Activated CD4-positive, alpha-beta T cell treated with anti-CD3 and anti-CD28 coated beads, Interleukin-2, amount 50 U/mL, for 48 hours (primary cell): ENCODE results near the gene ACSS1.
A peak's percentile ranks its signal among the peaks of the same experiment; 100 is the strongest.

ENCODE experiments used
- DNase-seq, 2 experiments: peaks; one replicate each; pipeline ENCODE4 v3.0.0-alpha.2; 2020

Gene ACSS1

DNA sequence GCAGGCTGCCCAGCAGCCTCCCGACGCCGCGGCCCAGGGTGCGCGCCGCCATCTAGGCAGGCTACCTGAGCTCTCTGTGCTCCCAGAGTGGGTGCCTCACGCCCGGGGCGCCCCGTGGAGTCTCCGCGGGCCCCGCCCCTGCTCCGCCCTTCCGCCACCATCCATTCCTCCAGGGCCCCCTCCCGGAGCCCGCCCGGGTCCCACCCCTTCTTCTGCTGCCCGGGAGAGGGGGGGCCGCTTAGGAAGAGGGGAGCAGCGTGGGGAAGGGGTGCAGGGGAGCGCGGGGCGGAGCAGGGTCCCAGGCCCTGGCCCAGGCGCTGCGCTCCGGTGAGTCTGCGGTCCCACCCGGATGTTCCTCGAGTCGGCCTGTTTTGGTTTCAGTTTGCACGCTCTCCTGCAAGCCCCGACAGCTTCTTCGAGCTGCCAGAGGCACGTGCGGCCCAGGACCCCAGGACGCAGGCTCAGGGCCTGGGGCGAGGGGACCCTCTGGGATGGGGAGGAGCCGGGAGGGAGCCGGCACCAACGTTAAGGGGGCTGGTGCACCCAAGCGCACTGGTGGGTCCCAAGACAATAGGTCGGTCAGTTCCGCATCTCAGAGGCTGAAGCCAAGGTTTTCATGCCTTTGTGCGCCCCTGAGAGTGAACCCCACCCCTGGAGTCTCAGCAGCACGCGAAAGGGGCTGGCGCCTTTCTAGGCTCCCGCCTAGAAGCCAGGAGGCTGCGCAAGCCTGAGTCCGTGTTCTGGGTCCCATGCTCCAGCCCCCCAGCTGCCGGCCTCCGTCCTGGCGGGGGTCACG lies at the start of gene ACSS1:
Gene ACSS1 (minus strand): TSS at position 89 of the 796 bp plus-strand sequence. CDS start 37 bp downstream, at position 52.
- DNase-seq = peak; percentile 67 to 74

DNA sequence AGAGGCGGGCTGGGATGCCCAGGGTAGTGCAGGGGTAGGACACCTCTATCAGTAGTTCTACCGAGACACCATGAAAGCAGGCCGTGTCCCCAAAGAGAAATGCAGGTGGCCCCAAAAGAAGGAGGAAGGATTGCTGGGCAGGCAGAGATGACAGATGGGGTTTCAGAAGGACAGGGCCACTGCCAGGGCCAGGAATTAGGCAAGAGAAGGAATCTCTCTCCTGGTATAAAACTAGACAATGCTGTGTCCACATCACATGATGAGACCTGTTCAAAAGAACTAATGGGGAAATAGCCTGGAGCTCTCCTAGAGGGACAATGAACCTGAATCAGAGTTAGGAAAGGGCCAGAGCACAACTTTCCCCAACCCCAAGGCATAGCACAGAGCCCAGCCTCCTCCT lies 45.6 kb upstream of the ACSS1 start:
- no peak for DNase-seq

DNA sequence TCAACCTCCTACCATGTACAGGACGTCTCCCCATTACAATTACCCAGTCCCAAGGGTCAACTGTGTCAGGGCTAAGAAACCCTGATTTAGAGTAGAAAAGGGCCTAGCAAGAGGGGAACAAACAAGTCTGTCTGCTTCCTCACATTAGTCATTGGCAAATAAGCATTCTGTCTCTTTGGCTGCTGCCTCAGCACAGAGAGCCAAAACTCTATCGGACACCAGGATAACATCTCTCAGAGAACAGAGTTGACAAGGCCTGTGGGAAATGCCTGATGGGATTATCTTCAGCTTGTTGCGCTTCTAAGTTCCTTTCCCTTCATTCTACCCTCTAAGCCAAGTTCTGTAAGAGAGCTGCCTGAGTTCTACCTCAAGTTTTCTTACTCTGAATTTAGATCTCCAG lies 43.0 kb upstream of the ACSS1 start:
- no peak for DNase-seq

DNA sequence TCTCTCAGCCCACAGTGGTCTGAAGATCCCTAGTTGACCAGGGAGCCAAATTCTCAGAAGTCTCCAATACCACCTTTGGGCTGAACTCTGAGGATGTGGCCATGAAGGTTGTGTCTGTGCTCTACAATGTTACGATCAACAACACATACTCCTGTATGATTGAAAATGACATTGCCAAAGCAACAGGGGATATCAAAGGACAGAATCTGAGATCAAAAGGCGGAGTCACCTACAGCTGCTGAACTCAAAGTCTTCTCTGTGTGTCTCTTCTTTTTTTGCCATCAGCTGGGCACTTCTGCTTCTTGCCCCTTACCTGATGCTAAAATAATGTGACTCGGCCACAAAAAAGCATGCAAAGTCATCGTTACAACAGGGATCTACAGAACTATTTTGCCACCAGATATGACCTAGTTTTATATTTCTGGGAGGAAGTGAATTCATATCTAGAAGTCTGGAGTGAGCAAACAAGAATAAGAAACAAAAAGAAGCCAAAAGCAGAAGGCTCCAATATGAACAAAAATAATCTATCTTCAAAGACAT lies 41.7 kb upstream of the ACSS1 start:
- DNase-seq = no peak

DNA sequence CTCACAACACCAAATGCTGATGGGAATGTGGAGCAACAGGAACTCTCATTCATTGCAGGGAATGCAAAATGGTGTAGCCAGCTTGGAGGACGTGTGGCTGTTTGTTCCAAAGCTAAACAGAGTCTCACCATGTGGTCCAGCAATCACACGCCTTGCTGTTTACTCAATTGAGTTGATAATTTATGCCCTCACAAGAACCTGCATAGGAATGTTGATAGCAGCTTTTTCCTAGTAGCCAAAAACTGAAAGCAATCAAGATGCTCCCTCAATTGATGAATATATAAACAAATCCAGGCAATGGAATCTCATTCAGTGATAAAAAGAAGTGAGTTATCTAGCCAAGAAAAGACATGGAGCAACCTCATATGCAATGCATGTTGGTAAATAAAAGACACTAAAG lies 39.6 kb upstream of the ACSS1 start:
- DNase-seq = no peak

DNA sequence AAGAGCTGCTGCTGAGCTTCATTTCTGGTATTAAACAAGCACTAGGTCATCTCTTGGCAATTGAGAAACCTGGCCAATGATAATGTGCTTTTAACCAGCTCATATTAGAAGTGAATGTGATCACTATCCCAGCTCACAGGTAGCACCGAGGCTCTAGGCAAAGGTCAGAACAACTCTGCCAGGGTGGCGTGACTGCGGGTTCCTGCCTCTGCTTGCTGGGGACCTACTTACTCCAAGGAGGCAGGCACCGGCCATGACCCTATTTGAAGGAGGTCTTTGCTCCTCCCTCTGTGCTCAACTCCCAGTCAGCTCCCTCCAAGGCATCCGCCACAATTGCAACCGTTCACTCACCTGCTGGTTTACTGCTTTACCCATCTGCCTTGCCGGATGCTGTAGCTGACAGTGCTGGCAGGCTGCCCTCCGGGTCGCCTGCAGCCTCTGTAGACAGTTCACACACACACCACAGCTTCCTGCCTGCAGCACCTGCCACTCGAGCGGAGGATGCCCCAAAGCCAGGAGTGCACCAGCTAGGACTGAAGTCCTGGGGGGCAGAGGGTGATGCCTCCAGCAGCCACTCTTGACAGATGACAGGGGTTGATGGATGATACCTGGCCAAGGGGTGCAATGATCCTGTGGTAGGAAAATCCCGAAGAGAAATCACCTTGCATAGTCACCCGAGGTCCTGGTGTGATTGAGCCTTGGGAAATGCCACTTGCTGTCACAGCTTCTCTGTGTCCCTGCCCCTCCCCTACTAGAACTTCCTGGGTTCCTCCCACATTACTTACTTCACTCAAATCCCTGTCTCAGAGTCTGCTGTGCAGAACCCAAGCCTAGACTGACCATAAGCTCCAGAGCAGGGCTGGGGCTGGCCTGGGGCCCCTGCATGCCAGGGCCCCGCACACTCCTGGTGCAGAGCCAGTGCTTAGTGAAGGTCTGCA lies 32.8 kb upstream of the ACSS1 start:
- DNase-seq = peak in 1 of 2 experiments; percentile 24

DNA sequence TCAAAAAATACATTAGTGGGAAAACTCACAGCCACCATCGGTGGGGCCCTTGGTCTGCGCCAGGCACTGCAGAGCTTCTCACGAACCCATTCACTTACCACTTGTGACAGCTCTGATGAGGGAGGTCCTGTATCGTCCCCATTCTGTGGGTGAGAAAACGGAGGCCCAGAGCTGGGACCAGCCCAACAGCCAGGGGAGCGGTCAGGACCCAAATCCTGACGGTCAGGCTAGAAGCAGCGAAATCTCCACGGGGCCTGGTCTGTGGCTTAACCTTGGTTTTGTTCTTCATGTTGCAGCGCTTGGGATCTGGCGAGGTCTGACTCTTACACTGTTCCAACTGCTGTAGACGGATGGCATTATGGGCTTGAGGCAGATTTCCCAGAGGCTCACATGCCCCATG lies 31.7 kb upstream of the ACSS1 start:
- no peak for DNase-seq

DNA sequence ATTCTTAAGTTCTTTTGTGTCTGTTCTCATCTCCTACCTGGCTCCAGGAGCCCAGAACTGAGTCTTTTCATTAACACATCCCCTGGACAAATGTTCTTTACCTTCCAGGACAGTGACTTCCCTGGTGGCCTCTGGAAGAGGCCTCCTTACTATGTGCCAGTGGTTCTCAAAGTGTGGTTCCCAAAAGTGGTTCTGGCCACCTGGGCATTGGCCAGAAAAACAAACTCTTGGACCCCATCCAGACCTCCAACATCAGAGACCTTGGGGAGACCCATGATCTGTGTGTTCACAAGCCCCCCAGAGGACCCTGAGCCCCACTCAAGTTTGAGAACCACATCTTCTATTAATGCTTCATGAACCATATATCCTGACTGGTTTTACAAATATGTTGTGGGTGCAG lies 31.2 kb upstream of the ACSS1 start:
- DNase-seq = no peak

DNA sequence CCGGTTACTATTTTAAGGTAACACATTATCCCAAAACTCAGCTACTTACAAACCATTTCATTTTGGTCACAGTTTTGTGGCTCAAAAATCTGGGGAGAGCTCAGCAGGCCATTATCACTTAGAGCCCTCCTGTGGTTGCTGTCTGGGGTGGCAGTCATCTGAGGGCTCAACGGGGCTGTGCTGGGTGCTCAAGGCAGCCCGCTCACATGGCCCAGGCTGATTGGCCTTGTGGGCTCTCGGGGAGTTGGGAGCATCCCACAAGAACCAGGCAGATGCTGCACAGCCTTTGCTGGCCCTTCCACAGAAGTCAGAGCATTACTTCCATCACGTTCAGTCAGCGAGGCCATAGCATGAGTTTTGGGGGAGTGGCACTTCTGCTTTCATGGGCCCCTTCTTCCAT lies 30.3 kb upstream of the ACSS1 start:
- no peak for DNase-seq

DNA sequence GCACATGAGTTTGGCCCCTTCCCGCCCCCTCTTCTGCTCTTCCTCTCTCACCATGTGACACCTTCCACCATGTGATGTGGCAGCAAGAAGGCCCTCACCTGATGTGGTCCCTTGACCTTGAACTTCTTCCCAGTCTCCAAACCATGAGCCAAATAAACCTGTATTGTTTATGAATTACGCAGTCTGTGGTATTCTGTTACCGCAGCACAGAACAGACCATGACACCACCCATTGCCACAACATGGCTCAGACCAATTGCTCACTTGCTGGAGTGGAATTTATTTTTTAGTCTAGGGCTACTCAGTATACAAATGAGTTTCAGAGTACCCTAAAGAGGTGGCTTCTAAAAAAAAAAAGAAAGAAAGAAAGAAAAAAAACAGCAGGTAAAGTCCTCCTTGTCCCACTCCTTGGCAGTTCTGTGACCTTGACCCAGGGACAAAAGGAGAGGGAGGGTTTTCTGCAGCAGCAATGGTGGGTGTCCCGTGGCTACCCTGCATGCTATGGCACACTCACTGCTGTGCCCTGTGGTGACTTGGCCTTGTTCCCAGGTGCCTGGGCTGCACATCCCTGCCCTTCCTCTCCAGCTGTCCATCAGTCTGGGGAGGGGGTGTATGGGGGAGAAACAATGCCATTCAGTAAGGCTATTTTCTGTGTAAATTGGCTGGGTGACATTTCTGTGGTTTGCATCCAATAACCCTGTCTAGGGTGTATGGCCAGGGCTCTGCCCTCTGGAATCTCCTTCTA lies 29.4 kb upstream of the ACSS1 start:
- no peak for DNase-seq

DNA sequence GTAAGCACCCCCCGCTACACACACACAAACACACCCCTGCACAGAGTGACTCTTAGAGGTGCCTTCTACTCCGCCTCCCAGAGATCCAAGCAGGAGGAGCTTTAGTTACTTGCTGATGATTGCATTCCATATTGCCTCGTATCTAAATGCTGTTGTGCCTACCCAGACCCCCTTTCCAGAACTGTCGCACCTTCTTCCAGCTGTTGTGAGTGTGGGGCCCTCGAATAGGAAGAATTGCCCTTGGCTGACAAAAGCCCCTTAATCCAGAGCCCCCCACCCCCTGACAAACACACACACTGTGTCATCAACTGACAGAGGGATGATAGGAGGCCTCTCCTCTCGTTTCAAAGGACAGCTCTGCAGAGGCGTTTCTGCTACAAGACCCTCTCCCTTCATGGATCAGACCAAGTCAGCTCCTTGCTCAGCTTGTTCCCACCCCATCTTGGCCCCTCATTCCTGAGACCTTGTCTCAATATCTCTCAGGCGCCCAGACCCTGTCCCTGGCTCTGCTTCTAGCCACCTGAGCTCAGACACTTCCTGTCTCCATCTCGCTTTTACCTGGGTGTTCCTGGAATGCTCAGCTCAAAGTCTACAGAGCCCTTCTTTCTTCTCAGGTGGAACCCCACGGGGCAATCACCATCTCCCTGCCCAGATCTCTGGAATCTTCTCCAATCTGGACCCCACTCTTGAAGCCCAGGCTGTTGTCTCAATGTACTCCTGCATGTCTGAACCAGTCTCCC lies 28.0 kb upstream of the ACSS1 start:
- DNase-seq = no peak

DNA sequence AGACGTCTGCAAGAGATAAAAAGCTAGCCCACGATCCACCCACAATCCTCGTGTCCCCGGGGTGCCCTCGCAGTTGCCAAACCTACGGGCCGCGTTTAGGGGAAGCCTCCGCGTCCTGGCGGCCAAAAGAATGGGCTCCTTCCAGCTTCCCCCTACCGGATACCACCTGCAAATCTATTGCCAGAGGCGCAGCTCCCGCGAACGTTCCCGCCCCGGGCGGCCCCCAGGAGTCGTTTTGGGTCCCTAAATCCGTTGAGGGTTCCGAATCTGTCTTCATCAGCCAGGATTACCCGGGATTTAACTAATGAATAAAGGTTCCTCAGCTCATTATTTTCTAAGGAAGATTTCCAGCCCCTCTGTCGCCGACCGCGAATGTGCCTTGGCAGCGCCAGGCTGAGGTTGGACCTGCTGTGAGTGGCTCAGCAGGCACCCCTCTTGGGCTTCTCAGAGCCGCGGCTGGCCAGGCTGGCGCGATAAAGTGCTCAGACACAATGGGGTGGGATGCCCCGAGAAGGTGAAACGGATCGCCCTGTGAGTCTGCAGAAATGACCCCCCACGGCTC lies 26.8 kb upstream of the ACSS1 start:
- DNase-seq = peak in 1 of 2 experiments; percentile 27

DNA sequence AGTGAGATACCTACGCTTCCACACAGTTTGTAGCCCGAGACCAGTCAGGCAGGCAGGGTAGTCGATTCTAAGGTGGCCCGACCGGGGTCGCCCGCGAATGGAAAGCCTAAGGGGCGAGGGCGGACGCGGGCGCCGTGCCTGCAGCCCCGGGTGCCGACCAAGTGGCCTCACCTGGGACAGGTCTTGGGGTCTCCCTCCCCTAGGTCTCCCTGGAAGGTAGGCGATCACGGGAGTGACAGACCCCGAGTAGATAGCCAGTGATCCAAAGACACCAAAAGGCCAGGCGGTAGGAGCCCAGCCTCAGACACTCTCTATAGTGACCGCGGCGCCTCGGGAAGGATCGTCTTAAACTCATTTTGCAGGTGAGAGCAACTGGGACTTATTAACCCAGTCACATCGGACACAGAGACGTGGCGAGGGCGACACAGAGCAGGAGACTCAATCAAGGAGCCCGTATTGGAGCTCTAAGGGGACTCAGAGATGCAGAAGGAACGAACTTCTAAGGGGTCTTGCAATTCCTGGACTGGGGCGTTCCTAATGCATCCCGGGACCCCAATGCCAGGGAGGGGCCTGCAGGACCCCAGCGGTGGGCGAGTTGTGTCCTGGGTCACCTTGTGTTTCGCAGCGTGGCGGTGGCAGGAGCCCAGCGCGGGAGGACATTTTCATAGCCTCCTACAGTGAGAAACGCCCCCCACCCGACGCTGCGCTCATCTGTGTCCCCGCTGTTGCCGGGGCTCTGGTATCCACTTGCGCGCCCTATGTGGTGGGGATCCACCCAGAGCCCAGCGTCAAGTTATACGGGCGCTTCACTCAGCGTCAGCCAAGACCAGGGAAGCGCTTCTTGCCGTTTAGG lies 26.1 kb upstream of the ACSS1 start:
- DNase-seq = peak; percentile 65 to 76

DNA sequence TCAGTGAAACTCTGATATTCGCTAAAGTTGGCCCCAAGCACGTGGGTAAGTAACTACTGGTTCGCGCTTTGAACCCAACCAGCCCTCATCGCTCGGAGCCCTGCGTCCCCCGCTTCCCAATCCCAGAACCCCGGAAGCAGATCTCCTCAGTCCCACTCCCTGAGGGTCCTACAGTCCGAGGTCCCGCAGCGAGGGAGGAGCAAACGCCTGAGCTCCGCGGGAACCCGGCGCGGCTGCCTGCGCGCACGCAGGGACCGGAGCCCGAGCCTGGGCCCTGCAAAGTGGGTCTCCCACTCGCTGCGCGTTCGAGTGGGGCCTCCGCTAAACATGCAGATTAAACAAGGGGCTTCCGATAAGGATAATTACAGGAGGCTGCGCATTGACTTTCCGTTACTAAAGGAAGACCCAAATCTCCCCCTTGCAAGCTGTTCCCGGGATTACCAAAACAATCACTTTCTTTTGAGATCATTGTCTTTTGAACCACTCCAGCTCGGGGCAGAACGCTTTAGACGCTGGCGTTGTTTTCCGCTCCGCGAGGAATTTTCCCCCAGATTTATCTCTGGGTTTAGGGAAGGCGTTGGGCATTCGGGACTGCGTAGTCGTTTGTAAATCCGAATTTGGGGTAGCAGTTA lies 25.3 kb upstream of the ACSS1 start:
- no peak for DNase-seq

DNA sequence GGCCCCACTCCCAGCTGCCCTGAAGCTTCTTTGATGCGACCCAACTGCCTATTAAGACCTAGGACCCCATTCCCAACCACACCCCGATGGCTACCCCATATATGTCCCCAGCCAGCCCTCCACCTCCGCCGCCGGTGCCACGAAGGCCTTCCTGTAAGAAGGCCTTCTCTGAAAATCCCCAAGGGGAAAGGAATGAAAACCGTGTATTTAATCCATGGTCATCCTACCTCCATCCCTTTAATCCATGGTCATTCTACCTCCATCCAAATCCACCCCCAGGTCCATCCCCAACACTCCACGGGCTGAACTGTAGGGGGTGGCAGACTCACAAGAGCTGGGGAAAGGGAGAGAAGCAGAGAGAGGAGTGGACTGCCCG lies 24.5 kb upstream of the ACSS1 start:
- DNase-seq = no peak

DNA sequence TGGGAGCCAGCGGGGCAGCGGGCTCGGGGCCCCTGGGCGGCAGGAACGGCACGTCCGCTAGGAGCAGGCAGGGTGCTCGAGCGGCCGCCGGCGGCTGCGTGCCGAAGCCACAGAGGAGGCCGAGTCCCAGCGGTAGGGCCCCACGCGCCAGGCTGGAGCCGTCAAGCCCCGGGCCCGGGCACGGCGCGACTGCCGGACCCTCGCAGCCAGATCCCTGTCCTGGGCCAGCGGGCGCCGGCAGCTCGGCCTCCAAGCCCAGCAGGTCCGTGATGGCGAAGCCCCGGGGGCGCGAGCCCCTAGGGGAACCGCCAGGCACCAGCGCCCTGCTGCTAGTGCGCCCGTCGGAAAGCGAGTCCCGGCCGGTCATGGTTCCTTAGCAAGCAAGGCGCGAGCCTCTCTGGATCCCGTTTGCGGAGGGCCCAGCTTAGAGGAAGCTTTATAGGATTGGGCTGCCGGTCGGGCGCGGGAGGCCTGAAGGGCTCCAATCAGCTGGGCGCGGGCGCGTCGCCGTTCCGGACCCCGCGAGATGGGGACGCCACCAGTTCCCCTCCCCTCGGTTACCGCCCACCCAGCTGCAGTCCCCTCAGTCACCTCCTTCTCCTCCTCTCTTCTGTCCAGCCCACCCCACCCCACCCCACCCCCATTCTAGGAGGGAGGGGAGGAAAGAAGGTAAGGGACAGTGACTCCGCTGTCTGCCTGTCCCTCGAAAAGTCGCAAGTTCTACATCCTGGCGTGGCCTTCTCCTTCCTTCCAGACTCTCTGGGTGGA lies 24.0 kb upstream of the ACSS1 start, which contains the start of gene VSX1:
Gene VSX1 (minus strand): TSS at position 412 of the 768 bp plus-strand sequence. CDS start 45 bp downstream, at position 367.
- DNase-seq = no peak

DNA sequence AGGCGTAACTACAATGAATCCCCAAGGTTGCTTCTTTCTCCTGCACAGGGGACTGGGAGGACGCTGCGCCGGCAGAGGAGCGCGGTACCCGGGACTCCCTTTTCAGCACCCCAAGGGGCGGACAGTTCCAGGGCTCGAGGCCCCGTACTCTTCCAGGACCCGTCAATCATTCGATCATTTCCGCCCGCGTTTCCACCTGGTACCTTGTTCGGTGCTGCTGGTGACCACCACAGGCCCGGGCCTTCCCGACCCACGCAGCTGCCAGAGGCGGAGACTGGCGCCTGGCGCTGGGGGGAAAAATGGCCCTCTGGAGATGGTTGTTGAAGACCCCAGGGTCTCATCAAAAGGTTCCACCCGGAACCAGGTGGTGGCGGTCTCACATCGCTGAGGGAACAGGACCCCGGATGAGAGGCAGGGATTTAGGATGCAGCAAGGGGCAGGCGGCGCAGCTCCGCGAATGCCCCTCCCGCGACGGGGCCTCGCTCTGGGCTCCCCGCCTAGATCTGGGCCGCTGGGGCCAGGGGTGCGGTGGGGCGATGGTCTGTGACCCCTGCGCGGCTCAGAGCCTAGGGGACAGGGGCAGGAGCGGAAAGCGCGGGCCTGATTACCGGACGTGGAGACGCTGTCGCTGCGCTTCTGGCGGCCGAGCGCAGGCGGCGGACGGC lies 23.3 kb upstream of the ACSS1 start:
- peak in 1 of 2 experiments; percentile 35 for DNase-seq

DNA sequence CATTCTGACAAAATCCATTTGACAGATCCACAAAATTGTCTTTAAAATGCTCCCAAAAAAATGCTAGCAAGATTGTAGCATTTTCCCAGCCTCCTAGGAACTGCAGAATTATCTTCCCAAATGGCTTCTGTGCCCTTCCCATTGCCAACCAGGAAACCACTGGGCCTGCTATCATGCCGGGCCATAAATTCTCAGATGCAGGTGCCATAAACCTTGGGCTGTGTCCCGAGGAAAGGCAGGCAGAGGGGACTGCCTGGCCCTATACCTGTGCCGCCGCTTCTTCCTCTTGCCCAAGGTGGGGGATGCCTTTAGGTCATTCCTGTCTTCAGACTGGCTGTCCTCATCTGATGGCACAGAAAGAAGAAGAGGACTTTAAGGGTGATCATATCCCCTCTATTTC lies 21.2 kb upstream of the ACSS1 start:
- DNase-seq = no peak

DNA sequence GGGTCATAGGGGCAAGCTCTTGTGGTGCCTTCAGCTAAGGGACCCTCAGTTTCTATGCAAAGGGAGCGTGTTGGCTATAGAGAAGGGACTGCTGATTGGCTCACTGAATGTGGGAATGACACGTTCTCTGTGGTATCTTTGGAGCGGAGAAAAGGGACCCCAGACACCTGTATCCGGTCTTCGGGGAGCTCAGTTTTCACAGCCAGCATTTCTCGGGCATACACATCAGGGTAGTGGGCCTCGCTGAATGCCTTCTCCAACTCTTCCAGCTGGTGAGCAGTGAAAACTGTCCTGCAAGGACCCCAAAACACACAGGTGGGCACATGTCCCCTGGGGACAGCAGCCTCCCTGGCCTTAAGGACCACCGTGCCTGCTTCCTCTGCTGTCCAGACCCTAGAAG lies 20.7 kb upstream of the ACSS1 start:
- no peak for DNase-seq
